Natural killer cell treated with Interleukin-12 subunit alpha and Interleukin-12 subunit beta and Interleukin-15 and Interleukin-18, amount 100 ng/mL, for 72 hours (primary cell): ENCODE data around the gene LRRC14B. TPM values are rescaled to one million over a fixed set of nuclear protein-coding genes. Genes with fewer than 3 reads are reported as not detected.

ENCODE experiments used
- ATAC-seq, 2 donors: fragments of 150-1000 bp; cut with Tn5 transposase in 1 of 2; sonication (Bioruptor Pico), chemical (Tn5 transposase) in 1 of 2; 2 replicates each; pipeline ENCODE4 v1.10.0; 2021
- DNase-seq: peaks from one replicate; pipeline ENCODE4 v3.0.0; 2022; ENCODE audit warnings: low spot score
- H3K27ac Mint-ChIP-seq, 2 donors: 1 replicate in 1 of 2; 2 replicates in 1 of 2; pipeline ENCODE4 v1.8.0; 2022; ENCODE audit warnings: mixed read lengths in 2 of 2, mild to moderate bottlenecking in 1 of 2, moderate library complexity in 1 of 2
- H3K27me3 Mint-ChIP-seq, 2 donors: 1 replicate in 1 of 2; 2 replicates in 1 of 2; pipeline ENCODE4 v1.8.0; 2022; ENCODE audit warnings: mixed read lengths in 2 of 2
- H3K36me3 Mint-ChIP-seq: one replicate; pipeline ENCODE4 v1.8.0; 2022; ENCODE audit warnings: mixed read lengths
- H3K4me1 Mint-ChIP-seq, 2 donors: 1 replicate in 1 of 2; 2 replicates in 1 of 2; pipeline ENCODE4 v1.8.0; 2022; ENCODE audit warnings: low read depth in 2 of 2, mixed read lengths in 2 of 2, mild to moderate bottlenecking in 1 of 2
- H3K4me3 Mint-ChIP-seq: one replicate; pipeline ENCODE4 v1.8.0; 2022; ENCODE audit warnings: mixed read lengths
- H3K9me3 Mint-ChIP-seq: 2 replicates; pipeline ENCODE4 v1.8.0; 2022; ENCODE audit warnings: mixed read lengths
- total RNA-seq, 2 donors: library from RNA; stranded (reverse); gene quantifications; one replicate each; pipeline ENCODE4 v1.2.3, GENCODE V29; 2022

The LRRC14B gene
- total RNA-seq, 2 donors from 2014 or later, result not detected

DNA sequence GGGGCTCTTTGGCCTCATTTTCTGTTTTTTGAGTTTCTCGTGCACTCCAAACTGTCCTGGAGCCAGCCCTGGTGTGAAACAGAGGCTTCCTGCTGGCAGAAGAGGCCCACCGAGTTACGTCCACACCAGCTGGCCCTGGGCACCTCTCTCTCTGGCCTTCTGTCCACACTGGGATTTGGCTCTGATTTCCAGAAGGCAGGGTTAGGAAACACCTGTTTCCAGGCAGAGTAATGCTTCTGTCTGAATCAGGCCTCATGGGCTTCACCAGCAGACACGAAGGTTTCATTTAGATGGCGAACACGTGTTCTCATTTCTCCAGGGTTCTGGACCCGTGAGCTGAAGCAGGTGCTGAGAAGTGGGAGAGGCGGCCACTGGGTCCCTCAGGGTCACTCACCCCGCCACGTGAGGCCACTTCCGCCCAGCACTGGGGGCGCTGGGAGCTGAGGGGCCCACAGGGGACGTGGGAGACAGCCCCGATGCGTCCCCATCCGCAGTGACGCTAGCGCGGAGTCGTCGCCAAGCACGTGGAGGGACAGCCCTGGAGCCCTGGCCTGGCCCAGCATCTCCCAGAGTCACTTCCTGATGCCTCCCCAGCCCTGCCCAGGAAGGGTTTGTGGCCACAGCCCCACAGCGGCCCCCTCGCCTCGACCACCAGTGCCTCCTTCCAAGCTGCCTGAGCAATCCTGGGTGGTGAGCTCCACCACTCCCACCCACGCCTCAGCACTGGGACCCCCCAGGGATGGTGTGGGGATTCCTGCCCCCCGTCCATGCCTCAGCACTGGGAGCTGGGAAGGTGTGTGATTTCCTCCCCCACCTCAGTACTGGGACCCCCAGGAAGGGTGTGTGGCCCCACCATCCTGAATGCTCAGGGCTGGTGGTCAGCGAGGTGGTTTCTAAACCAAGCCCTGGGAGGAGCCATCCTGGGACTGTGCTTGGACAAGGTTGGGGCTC lies 4.9 kb upstream of the LRRC14B start:
- DNase-seq (peak; percentile 58), ATAC-seq (no peak)
- H3K4me1 Mint-ChIP-seq, result peaks cover 0 to 7% of the 10 kb centered on the region in 2 donors
- H3K4me3 Mint-ChIP-seq, result no peak overlapping the region
- H3K9me3 Mint-ChIP-seq, result no peaks in the 10 kb centered on the region
- no peaks in the 10 kb centered on the region for H3K36me3 Mint-ChIP-seq
- H3K27ac Mint-ChIP-seq, result no peak overlapping the region
- H3K27me3 Mint-ChIP-seq, result peaks cover 0 to 4% of the 10 kb centered on the region in 2 donors

DNA sequence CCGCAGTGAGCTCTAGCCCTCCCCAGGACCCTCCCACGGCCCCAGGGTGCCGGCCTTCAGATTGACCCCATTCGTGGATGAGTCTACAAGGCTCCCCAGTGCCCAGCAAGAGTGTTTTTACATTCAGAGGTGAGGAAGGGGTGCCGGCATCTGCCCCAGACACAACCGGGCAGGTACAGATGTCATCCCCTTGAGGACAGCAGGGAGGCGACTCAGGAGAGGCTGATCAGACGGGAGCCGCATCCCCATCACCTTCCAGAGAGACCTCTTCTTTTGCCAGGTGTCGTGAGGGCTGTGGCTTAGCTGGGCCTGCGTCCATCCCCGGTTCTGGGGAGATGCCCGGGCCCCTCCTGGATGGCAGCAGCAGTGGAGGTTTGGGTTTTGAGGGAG lies 4.3 kb upstream of the LRRC14B start:
- Mint-ChIP-seq H3K4me3 (no peak overlapping the region), H3K27me3 (peaks cover 0 to 4% of the 10 kb centered on the region in 2 donors), H3K4me1 (peaks cover 0 to 7% of the 10 kb centered on the region in 2 donors), H3K36me3 (no peaks in the 10 kb centered on the region), H3K27ac (no peak overlapping the region), H3K9me3 (no peaks in the 10 kb centered on the region)
- DNase-seq, result peak; percentile 58
- no peak for ATAC-seq

DNA sequence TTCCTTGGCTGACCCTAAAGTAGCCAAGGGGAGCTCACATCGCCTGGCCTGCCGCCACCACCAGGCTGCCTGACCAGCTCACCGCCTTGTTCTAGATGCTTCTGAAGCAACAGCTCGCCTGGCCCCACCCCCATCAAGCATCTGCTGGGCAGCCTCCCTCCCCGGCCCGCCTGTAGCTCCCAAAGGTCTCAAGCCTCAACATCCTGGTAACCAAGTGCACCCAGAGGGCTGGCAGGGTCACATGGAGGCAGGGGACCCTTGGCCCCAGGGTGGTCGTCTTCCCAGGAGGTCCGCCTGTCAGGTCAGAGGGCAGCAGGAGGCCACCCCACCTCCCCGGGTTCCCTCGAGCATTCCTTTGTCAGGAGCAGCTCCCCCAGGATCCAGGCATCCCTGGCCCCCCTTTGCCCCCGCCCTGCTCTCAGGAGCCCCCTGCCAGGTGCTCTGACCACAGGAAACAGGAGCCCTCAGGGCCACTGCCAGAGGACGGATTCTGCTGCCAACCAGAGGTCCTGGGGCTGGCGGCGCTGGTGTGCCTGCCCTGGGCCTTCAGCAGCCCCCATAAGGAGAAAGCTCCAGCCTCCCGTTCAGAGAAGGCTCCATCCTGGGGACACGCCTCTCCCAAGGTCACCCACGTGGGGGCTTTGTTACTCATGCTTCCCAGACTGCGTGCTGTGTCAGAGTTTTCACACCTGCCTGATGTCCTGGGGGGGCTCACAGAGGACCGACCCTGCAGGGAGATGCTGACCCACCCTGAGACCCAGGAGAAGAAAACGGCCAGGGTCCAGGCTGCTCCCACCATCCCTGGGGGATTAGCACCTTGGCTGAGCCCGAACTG lies 3.5 kb upstream of the LRRC14B start:
- Mint-ChIP-seq H3K27ac (no peak overlapping the region), H3K27me3 (peaks cover 0 to 4% of the 10 kb centered on the region in 2 donors), H3K4me1 (peaks cover 0 to 7% of the 10 kb centered on the region in 2 donors), H3K9me3 (no peaks in the 10 kb centered on the region), H3K36me3 (no peaks in the 10 kb centered on the region), H3K4me3 (no peak overlapping the region)
- ATAC-seq (no peak), DNase-seq (peak; percentile 28)

DNA sequence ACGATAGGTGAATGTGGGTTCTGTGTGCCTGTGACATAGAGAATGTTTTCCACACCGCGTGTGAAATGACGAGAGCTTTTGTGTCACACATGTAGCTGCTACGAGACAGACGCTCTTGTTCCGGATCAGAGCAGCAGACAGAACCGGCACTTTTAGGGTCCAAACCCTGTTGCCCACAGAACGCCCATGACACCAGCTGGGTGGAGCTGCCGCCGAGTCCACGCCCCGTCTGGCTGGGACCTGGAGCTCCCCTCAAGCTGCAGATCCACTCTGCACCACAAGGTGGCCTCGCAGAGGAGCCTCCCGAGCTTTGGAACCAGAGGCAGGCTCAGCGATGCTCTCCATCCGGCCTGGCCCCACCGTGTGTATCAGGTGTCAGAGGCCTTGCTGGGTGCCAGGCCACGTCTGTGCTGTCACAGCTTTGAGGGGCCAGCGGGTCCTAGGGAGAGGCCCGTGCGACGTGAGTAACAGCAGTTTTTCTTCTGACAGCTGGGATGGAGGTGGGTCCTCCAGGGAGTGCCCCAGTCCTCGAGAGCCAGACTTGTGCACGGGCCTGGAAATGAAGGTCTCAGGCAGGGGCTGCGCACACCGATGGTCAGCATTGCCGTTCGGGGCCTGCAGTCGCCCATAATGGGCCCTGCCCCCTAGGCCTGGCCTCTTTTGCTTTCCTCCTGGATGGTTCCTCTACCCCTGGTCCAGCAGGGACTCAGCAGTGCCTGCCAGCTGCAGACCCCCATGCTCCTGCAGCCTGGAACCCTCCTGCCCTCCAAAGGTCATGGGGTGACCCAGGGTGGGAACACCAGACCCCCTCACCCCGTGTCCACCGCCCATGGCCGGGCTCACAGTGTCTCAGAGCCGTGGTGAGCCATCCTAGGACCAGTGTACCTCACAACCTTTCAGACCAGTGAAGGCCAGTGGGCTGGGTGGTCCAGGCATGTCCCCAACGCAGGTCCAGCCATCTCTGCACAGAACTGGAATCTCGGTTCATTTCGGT lies 2.5 kb upstream of the LRRC14B start:
- peaks cover 0 to 4% of the 10 kb centered on the region in 2 donors for H3K27me3 Mint-ChIP-seq
- H3K4me3 Mint-ChIP-seq, result no peak overlapping the region
- H3K4me1 Mint-ChIP-seq, result peaks cover 0 to 7% of the 10 kb centered on the region in 2 donors
- H3K27ac Mint-ChIP-seq, result no peak overlapping the region
- no peaks in the 10 kb centered on the region for H3K36me3 Mint-ChIP-seq
- ATAC-seq (peak; percentile 87 to 89), DNase-seq (peak; percentile 83)
- H3K9me3 Mint-ChIP-seq, result no peaks in the 10 kb centered on the region

DNA sequence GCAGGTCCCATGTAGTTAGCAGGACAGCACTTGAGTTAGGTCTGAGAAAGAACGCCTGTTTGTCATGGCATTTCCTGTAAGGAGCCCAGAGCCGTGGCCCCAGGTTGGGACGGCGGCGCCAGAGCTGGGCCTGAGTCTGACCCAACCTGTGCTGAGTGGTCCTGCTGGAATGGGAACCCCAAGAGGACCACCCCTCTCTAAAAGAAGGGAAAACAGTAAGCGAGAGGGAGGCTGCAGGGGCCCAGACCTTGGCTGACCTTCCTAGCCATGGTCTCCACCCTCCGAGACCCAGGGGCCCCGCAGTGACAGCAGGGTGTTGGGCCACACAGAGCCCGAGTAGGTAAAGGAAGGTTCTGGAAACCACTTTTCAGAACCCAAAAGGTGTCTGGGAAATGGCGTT lies 1.8 kb upstream of the LRRC14B start:
- Mint-ChIP-seq H3K4me1 (peaks cover 0 to 7% of the 10 kb centered on the region in 2 donors), H3K27me3 (peaks cover 0 to 4% of the 10 kb centered on the region in 2 donors), H3K36me3 (no peaks in the 10 kb centered on the region), H3K4me3 (no peak overlapping the region), H3K27ac (no peak overlapping the region), H3K9me3 (no peaks in the 10 kb centered on the region)
- DNase-seq (no peak), ATAC-seq (no peak)

DNA sequence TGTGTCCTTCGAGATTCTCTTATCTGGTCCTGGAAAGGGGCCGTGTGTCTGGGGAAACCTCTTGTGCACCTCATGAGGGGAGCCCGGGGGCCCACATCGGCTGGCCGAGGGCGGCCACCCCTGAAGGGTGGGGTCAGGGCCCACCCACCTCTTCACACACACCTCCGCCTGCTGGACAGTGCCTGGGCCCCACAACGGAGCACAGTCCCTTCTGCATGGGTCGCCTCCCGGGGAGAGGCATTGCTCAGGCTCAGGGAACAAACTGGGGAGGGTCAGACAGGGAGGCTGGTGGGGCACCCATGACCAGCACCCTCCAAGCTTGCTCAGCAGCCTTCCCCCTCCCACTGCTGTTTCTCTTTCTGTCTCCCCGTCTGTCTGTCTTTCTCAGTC lies 1.3 kb upstream of the LRRC14B start:
- Mint-ChIP-seq H3K9me3 (no peaks in the 10 kb centered on the region), H3K36me3 (no peaks in the 10 kb centered on the region), H3K27ac (no peak overlapping the region), H3K4me3 (no peak overlapping the region), H3K4me1 (peaks cover 0 to 7% of the 10 kb centered on the region in 2 donors), H3K27me3 (peaks cover 0 to 4% of the 10 kb centered on the region in 2 donors)
- DNase-seq, result no peak
- no peak for ATAC-seq

DNA sequence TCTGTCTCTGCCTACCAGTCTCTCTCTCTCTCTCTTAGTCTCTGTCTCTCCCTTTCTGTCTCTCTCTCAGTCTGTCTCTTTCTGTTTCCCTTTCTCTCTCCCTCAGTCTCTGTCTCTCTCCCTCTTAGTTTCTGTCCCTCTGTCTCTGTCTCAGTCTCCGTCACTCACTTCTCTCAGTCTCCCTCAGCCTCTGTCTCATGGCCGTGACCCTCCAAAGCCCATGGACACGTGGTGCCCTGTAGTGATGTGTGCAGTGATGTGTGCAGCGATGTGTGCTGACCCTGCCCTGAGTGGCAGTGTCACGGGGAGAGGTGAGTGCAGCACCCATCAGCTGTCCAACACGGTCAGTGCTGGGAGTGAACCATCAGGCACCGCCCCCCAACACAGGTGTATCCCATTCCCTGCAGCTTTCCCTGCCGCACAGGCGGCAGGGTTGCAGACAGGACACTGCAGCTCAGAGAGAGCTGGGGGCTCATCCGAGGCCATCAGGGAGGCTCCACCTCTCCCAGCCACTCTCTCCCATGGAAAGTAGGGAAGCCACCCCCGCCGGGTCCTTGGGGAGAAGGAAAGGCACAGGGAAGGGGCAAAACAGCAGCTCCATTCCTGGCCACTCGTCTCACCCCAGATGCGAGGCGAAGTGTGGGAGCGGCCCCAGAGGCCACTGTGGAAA lies 794 bp upstream of the LRRC14B start:
- Mint-ChIP-seq H3K27me3 (peaks cover 0 to 4% of the 10 kb centered on the region in 2 donors), H3K36me3 (no peaks in the 10 kb centered on the region), H3K4me3 (no peak overlapping the region), H3K9me3 (no peaks in the 10 kb centered on the region), H3K4me1 (peaks cover 0 to 7% of the 10 kb centered on the region in 2 donors), H3K27ac (no peak overlapping the region)
- DNase-seq (no peak), ATAC-seq (no peak)

DNA sequence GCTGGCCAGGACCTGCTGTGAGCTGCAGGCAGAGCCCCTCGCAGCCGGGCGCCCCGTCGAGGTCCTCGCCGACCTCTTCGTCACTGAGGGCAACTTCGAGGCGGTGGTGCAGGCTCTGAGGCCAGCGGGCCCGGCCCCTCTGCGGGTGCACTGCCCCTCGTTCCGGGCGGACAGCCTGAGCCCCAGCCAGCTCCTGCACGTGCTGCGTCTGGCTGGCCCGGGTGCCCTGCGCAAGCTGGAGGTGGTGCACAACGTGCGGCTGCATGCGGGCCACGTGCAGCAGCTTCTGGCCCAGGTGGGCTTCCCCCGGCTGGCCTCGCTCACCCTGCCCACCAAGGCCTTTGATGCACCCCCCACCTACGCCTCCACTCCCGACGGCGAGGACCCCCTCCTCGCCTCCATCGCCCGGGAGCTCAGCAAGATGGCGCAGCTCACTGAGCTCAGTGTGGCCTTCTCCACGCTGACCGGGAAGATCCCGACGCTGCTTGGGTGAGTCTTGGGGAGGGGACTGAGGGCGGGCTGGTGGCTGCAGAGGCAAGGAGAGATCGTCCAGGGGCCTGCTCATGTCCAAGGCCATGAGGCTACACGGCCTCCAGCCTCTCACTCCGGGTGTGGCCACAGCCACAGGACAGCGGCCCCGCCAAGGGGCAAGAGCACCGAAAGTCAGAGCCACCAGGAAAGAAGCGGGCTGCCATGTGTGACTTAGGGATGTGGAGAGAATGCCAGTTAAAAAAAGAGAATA lies 825 bp downstream of the LRRC14B start:
- H3K36me3 Mint-ChIP-seq, result no peaks in the 10 kb centered on the region
- H3K4me3 Mint-ChIP-seq, result no peak overlapping the region
- no peak for DNase-seq

DNA sequence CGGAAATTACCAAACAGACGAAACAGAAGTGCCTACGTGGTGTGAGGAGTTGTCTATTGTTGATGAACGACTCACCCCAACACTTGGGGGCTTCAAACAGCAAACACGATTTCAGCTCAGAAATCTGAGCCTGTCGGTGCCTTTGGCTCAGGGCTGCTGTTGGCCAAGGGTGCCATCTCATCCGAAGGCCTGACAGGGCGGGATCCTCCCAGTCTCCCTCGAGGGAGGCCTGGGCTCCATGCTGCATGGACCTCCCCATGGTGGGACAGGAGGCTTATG lies 1.3 kb downstream of the LRRC14B start:
- Mint-ChIP-seq H3K27ac (no peak overlapping the region), H3K4me3 (no peak overlapping the region), H3K27me3 (peaks cover 0 to 4% of the 10 kb centered on the region in 2 donors), H3K9me3 (no peaks in the 10 kb centered on the region), H3K36me3 (no peaks in the 10 kb centered on the region), H3K4me1 (peaks cover 0 to 7% of the 10 kb centered on the region in 2 donors)
- ATAC-seq, result no peak
- DNase-seq, result no peak

More for the DNA sequence above, 825 bp downstream of the LRRC14B start:
- Mint-ChIP-seq H3K9me3 (no peaks in the 10 kb centered on the region), H3K27ac (no peak overlapping the region), H3K4me1 (peaks cover 0 to 7% of the 10 kb centered on the region in 2 donors), H3K27me3 (peaks cover 0 to 4% of the 10 kb centered on the region in 2 donors)
- no peak for ATAC-seq

DNA sequence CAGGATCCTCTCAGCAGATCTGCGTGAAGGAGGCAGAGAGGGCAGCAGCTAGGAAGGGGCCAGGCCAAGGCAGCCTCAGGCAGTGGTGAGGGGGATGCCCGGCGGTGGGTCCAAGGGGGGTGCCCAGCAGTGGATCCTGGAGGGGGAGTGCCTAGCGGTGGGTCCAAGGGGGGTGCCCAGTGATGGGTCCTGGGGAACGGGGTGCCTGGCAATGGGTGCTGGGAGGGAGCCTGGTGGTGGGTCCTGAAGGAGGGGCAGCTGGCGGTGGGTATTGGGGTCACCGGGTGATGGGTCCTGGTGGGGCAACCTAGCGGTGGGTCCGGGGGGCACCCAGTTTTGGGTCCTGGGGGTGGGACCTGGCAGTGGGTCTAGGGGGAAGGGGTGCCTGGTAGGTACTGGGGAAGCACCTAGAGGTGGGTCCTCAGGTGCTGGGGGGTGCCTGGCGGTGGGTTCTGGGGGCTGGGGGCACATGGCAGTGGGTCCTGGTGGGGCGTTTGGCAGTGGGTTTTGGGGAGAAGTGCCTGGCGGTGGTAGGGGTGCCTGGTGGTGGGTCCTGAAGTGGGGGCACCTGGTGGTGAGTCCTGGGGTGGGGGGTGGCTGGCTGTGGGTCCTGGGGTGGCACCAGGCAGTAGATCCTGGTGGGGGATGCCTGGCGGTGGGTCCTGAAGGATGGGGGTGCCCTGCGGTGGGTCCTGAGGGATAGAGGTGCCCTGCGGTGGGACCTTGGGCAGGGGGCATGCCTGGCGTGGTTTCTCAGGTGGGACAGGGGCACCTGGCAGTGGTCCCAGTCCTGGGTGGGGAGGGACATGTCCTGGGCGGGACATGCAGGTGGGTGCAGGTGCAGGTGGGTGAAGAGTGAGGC lies 1.9 kb downstream of the LRRC14B start:
- no peak for ATAC-seq
- no peak overlapping the region for H3K4me3 Mint-ChIP-seq
- no peaks in the 10 kb centered on the region for H3K36me3 Mint-ChIP-seq
- H3K9me3 Mint-ChIP-seq, result no peaks in the 10 kb centered on the region
- H3K4me1 Mint-ChIP-seq, result peaks cover 0 to 6% of the 10 kb centered on the region in 2 donors
- DNase-seq, result no peak
- H3K27me3 Mint-ChIP-seq, result peaks cover 0 to 4% of the 10 kb centered on the region in 2 donors
- H3K27ac Mint-ChIP-seq, result no peak overlapping the region

DNA sequence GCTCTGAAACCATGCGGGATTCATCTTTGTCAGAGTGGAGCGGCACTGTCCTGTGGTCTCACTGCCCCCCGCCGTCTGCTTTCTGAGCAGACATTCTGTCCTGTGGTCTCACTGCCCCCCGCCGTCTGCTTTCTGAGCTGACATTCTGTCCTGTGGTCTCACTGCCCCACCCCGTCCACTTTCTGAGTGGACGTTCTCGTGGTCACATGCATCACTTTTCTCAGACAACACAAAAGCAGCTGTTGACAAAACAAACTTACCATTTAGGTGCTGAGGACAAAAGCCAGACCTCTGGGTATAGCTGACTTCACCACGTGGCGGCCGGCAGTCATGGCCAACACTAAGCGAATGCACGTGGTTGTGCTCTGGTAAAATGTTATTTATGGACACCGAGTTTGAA lies 2.8 kb downstream of the LRRC14B start:
- Mint-ChIP-seq H3K27ac (no peak overlapping the region), H3K4me3 (no peak overlapping the region), H3K27me3 (peaks cover 0 to 4% of the 10 kb centered on the region in 2 donors), H3K9me3 (no peaks in the 10 kb centered on the region), H3K36me3 (no peaks in the 10 kb centered on the region), H3K4me1 (no peaks in the 10 kb centered on the region)
- no peak for DNase-seq
- ATAC-seq, result no peak
